ENCODE measurements around the gene RFX1. TPM values are rescaled to one million over a fixed set of nuclear protein-coding genes. Genes with fewer than 3 reads are reported as not detected.
A peak's percentile ranks its signal among the peaks of the same experiment; 100 is the strongest.

RFX1 gene
- total and polyA plus RNA-seq, 2 of the 13 experiments (the other 11 are each of a cell fraction or from before 2014, with no cell fraction given): 1.1 to 1.3 TPM

DNA sequence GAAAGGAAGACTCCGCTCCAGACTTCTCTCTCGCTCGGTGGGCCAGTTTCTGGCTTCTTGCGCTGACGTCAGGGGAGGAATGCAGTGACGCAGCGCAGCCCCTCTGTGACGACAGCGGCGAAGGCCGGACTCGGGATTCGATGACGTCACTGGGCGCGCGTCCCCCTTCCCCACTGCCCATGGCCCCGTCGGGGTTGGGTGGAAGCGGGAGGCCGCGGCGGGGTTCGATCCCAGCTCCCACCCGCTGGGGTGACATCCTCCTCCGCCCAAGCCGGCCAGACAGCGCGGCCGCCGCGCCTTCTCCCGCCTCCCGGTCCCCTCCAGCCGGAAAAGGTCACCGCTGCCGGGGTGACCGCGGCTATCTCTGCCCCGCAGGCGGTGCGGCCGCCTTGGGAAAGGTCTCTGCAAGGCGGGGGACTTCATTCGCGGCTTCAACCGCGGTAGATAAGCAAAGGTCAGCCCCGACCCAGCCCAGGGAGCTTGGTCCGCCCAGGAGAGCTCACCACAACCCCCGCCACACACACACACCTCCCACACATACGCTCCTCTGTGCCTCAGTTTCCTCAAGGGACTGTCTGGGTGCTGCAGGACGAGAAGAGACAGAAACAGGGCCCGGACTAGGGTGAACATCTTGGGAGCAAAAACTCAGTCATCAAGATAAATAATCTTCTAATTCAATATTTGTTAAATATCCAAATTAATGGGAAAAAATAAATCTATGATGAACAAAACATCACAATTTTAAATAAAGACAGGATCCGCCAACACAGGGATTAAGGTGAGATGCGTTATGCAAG lies 844 bp upstream of the RFX1 start (continued):
- TF ChIP-seq CREM (IDR thresholded peaks at IDR 0.05): no peak; the same call in 1 of the 2 replicates
- TF ChIP-seq CREM (CRISPR knock-in tag; IDR thresholded peaks at IDR 0.05): peak; percentile 90
- no peak for TF ChIP-seq ATM (IDR thresholded peaks at IDR 0.05; ENCODE audit: borderline replicate concordance)
- 0 out of 2 replicates have a peak, but pooled peaks have one; percentile 49 for TF ChIP-seq FOXK1 (CRISPR knock-in tag; IDR thresholded peaks at IDR 0.05; ENCODE audit: borderline replicate concordance, low read depth)
- no peak for TF ChIP-seq ZNF615 (CRISPR knock-in tag; IDR thresholded peaks at IDR 0.05; ENCODE audit: borderline replicate concordance)
- TF ChIP-seq, protein P1, sequence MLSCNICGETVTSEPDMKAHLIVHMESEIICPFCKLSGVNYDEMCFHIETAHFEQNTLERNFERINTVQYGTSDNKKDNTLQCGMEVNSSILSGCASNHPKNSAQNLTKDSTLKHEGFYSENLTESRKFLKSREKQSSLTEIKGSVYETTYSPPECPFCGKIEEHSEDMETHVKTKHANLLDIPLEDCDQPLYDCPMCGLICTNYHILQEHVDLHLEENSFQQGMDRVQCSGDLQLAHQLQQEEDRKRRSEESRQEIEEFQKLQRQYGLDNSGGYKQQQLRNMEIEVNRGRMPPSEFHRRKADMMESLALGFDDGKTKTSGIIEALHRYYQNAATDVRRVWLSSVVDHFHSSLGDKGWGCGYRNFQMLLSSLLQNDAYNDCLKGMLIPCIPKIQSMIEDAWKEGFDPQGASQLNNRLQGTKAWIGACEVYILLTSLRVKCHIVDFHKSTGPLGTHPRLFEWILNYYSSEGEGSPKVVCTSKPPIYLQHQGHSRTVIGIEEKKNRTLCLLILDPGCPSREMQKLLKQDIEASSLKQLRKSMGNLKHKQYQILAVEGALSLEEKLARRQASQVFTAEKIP (CRISPR knock-in tag; IDR thresholded peaks at IDR 0.05; ENCODE audit: borderline replicate concordance): no peak
- TF ChIP-seq, protein P2, sequence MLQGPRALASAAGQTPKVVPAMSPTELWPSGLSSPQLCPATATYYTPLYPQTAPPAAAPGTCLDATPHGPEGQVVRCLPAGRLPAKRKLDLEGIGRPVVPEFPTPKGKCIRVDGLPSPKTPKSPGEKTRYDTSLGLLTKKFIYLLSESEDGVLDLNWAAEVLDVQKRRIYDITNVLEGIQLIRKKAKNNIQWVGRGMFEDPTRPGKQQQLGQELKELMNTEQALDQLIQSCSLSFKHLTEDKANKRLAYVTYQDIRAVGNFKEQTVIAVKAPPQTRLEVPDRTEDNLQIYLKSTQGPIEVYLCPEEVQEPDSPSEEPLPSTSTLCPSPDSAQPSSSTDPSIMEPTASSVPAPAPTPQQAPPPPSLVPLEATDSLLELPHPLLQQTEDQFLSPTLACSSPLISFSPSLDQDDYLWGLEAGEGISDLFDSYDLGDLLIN (CRISPR knock-in tag; IDR thresholded peaks at IDR 0.05; ENCODE audit: borderline replicate concordance): no peak; the same call in 1 of the 2 replicates
- TF ChIP-seq MED8 (CRISPR knock-in tag; IDR thresholded peaks at IDR 0.05; ENCODE audit: insufficient replicate concordance): peak; percentile 63
- no peak for TF ChIP-seq ZFYVE20 (CRISPR knock-in tag; IDR thresholded peaks at IDR 0.05; ENCODE audit: borderline replicate concordance, low read depth)
- TF ChIP-seq ZNF460 (CRISPR knock-in tag; IDR thresholded peaks at IDR 0.05; ENCODE audit: borderline replicate concordance): peak; percentile 35; the same call in 1 of the 2 replicates
- peak; percentile 68 for TF ChIP-seq SAP130 (CRISPR knock-in tag; IDR thresholded peaks at IDR 0.05; ENCODE audit: low read depth)
- TF ChIP-seq DNMT3B (CRISPR knock-in tag; conservative IDR thresholded peaks at IDR 0.05): no peak; the same call in 1 of the 2 replicates
- 0 out of 2 replicates have a peak, but pooled peaks have one; percentile 67 for TF ChIP-seq ZKSCAN8 (CRISPR knock-in tag; IDR thresholded peaks at IDR 0.05; ENCODE audit: borderline replicate concordance)
- TF ChIP-seq, protein P3, sequence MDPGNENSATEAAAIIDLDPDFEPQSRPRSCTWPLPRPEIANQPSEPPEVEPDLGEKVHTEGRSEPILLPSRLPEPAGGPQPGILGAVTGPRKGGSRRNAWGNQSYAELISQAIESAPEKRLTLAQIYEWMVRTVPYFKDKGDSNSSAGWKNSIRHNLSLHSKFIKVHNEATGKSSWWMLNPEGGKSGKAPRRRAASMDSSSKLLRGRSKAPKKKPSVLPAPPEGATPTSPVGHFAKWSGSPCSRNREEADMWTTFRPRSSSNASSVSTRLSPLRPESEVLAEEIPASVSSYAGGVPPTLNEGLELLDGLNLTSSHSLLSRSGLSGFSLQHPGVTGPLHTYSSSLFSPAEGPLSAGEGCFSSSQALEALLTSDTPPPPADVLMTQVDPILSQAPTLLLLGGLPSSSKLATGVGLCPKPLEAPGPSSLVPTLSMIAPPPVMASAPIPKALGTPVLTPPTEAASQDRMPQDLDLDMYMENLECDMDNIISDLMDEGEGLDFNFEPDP (CRISPR knock-in tag; conservative IDR thresholded peaks at IDR 0.05): no peak
- TF ChIP-seq MED1 (CRISPR knock-in tag; IDR thresholded peaks at IDR 0.05): no peak
- no peak for TF ChIP-seq ZC3H4 (CRISPR knock-in tag; IDR thresholded peaks at IDR 0.05; ENCODE audit: borderline replicate concordance)
- no peak for TF ChIP-seq GFI1 (CRISPR knock-in tag; IDR thresholded peaks at IDR 0.05; ENCODE audit: borderline replicate concordance)
- peak; percentile 57; the same call in 1 of the 2 replicates for TF ChIP-seq ZSCAN25 (CRISPR knock-in tag; IDR thresholded peaks at IDR 0.05)
- no peak; the same call in 1 of the 2 replicates for TF ChIP-seq ZNF256 (CRISPR knock-in tag; conservative IDR thresholded peaks at IDR 0.05)
- TF ChIP-seq ZNF720 (CRISPR knock-in tag; IDR thresholded peaks at IDR 0.05): 0 out of 2 replicates have a peak, but pooled peaks have one; percentile 57
- TF ChIP-seq ZNF619 (CRISPR knock-in tag; IDR thresholded peaks at IDR 0.05): no peak
- TF ChIP-seq, protein P4, sequence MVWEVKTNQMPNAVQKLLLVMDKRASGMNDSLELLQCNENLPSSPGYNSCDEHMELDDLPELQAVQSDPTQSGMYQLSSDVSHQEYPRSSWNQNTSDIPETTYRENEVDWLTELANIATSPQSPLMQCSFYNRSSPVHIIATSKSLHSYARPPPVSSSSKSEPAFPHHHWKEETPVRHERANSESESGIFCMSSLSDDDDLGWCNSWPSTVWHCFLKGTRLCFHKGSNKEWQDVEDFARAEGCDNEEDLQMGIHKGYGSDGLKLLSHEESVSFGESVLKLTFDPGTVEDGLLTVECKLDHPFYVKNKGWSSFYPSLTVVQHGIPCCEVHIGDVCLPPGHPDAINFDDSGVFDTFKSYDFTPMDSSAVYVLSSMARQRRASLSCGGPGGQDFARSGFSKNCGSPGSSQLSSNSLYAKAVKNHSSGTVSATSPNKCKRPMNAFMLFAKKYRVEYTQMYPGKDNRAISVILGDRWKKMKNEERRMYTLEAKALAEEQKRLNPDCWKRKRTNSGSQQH (CRISPR knock-in tag; IDR thresholded peaks at IDR 0.05; ENCODE audit: low read depth): 0 out of 2 replicates have a peak, but pooled peaks have one; percentile 78
